ENCODE results near the gene SACS. TPM values are rescaled to one million over a fixed set of nuclear protein-coding genes. Genes with fewer than 3 reads are reported as not detected.

The SACS gene
- total RNA-seq, 2 donors from 2014 or later: 15.2 to 29.2 TPM

DNA sequence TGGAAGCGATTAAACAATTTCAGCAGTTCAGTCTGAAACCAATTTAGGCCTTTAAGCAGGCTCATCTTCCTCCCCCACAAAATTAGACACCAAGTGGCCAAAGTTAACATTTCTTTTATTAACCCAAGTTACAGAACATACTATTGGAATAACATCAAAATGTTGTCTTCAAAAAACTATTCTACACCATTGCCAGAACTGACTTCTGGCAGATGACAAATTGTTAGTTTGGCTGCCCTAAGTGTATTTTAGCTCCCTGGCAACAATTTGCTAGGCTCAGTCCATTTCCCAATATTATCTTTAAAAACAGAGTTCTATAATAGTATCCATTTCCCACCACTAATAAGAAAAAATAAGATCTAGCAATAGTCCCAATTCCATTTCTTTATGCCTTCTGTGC lies 144.9 kb downstream of the SACS start:
- no peak for DNase-seq (ENCODE audit: low spot score)
- Histone ChIP-seq H3K27ac (peak overlapping the region; percentile 51 to 81), H3K9me3 (no peaks in the 10 kb centered on the region), H3K27me3 (no peaks in the 10 kb centered on the region), H3K4me1 (peaks cover 0 to 20% of the 10 kb centered on the region in 2 donors), H3K4me3 (no peak overlapping the region), H3K36me3 (no peaks in the 10 kb centered on the region)
- TF ChIP-seq, protein P1, sequence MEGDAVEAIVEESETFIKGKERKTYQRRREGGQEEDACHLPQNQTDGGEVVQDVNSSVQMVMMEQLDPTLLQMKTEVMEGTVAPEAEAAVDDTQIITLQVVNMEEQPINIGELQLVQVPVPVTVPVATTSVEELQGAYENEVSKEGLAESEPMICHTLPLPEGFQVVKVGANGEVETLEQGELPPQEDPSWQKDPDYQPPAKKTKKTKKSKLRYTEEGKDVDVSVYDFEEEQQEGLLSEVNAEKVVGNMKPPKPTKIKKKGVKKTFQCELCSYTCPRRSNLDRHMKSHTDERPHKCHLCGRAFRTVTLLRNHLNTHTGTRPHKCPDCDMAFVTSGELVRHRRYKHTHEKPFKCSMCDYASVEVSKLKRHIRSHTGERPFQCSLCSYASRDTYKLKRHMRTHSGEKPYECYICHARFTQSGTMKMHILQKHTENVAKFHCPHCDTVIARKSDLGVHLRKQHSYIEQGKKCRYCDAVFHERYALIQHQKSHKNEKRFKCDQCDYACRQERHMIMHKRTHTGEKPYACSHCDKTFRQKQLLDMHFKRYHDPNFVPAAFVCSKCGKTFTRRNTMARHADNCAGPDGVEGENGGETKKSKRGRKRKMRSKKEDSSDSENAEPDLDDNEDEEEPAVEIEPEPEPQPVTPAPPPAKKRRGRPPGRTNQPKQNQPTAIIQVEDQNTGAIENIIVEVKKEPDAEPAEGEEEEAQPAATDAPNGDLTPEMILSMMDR (IDR thresholded peaks at IDR 0.05): no peak

DNA sequence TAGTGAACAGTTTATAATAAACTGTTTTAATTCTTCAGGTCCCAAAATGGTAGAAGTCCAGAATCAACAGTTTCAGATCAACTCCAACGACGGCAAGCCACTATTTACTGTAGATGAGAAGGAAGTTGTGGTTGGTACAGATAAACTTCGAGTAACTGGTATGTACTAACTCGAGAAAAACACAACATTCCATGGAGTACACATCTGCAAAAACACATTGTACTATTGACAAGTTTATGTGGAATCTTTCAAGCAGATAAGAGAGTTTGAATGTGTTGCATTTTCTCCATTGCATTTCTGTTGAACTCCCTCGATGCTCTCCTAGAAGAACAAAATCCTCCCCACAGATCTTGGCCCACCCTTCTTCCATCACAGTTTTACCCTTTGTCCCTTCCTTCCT lies 154.2 kb downstream of the SACS start:
- no peak for DNase-seq (ENCODE audit: low spot score)
- H3K27ac ChIP-seq: no peak overlapping the region
- no peaks in the 10 kb centered on the region for H3K4me1 ChIP-seq
- peaks cover 13% of the 10 kb centered on the region for H3K36me3 ChIP-seq
- H3K27me3 ChIP-seq: no peaks in the 10 kb centered on the region
- H3K4me3 ChIP-seq: no peak overlapping the region
- no peaks in the 10 kb centered on the region for H3K9me3 ChIP-seq
- TF ChIP-seq, protein P1 (IDR thresholded peaks at IDR 0.05): no peak

Other genes starting within 250 kb of the SACS start
- gene TNFRSF19, start 136.7 kb upstream of the SACS start, total RNA-seq: 10 to 100 TPM; 32.2 to 38.5 TPM

Measured in right atrium auricular region (tissue), 2 donors.